Fibroblast of skin of scalp (primary cell): Measurements from ENCODE around the gene PNPLA6. TPM values are rescaled to one million over a fixed set of nuclear protein-coding genes. Genes with fewer than 3 reads are reported as not detected.

Experiments
- DNase-seq: peaks from one replicate; pipeline ENCODE4 v3.0.0-alpha.2; 2013
- polyA plus RNA-seq, 2 experiments: library from polyadenylated mRNA; unstranded; fragments of 120-200 nt; gene quantifications; one replicate each; pipeline ENCODE4 v1.2.1, GENCODE V29; 2013; ENCODE audit not compliant: insufficient read length in 2 of 2

Gene PNPLA6
- polyA plus RNA-seq (2013, experiment 1 of 2; ENCODE audit: insufficient read length): 59.8 TPM
- polyA plus RNA-seq (2013, experiment 2 of 2; ENCODE audit: insufficient read length): 56.1 TPM

- DNase-seq: peak; percentile 93
Measured at GRCh38 chr19:7535047-7535997, at the start of gene PNPLA6. PNPLA6 (plus strand) TSS chr19:7535717; CDS start chr19:7535789, 72 bp downstream.

DNA sequence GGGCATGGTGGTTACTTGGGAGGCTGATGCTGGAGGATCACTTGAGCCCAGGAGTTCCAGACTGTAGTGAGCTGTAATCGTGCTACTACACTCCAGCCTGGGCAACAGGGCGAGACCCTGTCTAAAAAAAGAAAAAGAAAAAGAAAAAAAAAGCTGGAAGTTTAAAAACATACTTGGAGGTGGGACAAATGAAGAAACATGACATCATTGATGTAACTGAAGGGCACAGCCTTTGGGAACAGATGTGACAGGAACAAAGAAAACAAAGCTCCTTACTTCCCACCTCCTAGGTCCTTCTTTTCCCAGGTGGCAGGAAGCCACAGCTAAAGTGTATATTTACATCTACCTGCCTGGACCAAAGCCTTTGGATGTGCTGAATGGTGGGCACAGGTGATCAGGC, 48.6 kb upstream of the PNPLA6 start:
- no peak for DNase-seq

DNA sequence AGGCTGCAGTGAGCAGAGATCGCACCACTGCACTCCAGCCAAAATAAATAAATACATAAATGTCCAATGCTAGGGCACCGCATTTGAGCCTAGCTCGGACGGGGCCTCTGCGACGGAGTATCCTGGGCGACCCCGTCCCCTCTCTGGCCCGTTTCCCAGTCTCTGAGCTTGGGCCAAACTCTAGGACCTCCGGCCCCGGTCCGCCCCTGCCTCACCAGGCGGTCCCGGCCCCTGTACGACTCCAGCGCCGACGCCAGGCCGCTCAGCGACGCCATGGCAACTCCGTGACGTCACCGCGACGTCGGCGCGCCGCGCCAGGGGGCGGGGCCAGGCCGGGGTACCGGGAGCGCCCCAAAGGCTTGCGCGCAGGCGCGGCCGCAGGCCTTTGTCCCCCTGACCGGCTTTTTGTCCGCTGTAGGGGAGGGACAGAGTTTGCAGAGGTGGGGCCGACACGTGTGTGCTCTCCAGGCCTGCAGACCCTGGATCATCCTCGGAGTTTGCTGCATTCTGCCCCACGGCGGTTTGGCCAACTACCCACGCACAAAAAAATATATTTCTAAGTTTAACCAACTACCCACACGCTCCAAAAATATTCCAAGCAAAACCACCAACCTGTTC, 46.7 kb upstream of the PNPLA6 start, which contains the start of gene PEX11G:
Gene PEX11G (minus strand): TSS at position 300 of the 618 bp plus-strand sequence. CDS start 25 bp downstream, at position 275.
- peak; percentile 85 for DNase-seq

DNA sequence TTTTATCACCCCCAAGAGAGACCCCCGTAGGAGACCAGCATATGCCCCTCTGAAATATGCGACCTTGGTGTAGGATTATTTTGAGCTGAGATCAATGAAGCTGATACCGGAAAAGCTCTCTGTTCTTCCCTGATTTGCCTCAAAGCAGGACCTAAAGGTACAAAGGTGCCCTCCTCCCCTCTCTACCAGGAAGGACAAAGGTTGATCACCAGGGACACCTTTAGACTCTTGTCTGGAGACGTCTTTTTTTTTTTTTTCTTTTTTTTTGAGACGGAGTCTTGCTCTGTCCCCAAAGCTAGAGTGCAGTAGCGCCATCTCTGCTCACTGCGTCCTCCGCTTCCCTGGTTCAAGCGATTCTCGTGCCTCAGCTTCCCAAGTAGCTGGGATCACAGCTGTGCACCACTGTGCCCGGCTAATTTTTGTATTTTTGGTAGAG, 45.9 kb upstream of the PNPLA6 start:
- no peak for DNase-seq

DNA sequence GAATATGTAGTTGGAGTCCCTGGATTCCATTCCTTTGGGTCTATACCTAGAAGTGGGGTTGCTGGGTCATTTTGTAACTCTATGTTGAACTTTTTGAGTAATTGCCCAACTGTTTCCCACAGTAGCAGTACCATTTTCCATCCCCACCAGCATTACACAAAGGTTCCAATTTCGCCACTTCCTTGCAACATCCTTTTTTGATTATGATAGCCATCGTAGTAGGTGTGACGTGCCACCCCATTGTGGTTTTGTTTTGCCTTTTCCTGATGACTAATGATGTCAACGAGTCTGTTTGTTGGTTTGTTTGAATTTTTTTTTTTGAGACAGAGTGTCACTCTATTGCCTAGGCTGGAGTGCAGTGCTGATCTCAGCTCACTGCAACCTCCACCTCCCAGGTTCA, 43.4 kb upstream of the PNPLA6 start:
- DNase-seq: no peak

DNA sequence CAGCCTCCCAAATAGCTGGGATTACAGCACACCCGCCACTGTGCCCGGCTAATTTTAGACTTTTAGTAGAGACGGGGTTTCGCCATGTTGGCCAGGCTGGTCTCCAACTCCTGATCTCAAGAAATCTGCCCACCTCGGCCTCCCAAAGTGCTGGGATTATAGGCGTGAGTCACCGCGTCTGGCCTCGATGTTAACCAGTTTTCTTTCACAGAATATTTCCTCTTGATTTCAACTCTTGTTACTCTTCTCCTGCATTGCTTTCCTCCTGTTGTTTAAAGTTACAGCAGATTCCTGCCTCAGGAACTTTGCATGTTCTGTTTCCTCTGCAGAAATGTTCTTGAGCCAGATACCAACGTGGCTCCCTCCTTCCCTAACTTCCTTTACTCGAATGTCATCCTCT, 43.0 kb upstream of the PNPLA6 start:
- DNase-seq: no peak

DNA sequence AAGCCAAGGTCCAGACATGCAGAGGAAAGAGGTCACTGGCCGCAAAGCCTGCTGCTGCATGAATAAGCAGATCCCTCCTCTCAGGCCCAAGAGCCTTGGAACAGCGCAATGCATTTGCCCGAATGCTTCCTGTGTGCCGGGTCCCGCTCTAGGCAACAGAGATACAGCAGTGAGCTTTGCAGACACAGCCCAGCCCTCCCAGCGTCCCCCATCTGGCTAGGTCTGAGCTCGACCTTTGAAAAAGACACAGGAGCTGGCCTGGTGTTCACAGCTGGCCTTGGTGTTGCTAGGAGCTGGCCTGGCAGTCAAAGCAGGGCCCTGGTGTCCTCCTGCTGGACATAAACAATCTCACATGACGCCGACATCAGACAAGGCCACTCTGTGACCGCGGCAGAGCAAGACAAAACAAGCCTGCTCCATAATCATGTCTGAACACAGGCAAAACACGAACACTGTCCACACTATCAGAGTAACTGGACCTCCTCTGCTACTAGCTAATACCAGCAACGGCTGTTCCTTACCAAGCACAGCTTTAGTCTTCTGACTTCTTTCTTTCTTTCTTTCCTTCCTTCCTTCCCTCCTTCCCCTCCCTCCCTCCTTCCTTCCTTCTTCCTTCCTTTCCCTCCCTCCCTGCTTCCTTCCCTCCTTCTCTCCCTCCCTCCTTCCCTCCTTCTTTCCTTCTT, 41.0 kb upstream of the PNPLA6 start:
- no peak for DNase-seq

GRCh38 chr19:7497292-7497691, 38.2 kb upstream of the PNPLA6 start:
- DNase-seq: no peak

DNA sequence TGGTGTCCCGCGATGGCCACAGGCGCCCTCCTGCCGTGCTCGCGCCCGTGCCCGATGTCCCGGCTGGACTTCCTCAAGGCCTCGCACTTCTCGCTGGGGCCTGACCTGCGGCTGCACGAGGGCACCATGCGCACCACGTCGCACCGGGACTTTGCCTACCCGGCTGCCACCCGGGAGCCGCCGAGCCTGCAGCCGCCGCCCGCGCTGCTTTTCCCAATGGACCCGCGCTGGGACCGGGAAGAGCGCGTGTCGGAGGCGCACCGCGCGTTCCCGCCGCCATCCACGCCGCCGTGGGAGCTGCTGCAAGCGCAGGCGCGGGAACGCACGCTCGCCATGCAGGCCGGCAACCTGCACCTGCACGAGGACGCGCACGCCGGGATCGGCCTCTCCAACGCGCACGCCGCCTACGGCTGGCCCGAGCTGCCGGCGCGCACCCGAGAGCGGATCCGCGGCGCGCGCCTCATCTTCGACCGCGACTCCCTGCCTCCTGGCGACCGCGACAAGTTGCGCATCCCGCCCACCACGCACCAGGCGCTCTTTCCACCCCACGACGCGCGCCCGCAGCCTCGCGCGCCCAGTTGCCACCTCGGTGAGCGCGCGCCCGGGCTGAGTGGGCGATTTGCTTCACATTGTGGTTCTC, 34.6 kb upstream of the PNPLA6 start:
- DNase-seq: no peak

DNA sequence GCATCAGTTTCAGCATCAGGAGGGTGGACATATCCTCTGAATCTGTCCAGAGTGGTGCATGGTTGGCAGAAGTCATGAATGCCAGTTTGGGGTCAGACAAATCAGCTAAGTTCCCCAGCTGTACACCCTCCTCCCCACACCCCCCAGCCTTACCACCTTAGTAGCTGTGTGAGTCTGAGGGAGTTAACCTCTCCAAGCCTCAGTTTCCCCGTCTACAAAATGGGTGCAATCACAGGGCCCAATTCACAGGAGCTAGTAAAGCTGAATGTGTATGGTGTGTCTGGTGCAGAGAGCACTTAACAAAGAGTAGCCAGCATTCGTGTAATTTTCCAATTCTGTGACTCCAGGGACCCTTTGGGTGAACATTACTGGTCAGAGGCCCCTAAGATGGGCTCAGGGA, 33.0 kb upstream of the PNPLA6 start:
- DNase-seq: no peak

- no peak for DNase-seq
Measured at GRCh38 chr19:7504684-7505083, 30.8 kb upstream of the PNPLA6 start.

- no peak for DNase-seq
Measured at GRCh38 chr19:7505288-7505681, 30.2 kb upstream of the PNPLA6 start.

DNA sequence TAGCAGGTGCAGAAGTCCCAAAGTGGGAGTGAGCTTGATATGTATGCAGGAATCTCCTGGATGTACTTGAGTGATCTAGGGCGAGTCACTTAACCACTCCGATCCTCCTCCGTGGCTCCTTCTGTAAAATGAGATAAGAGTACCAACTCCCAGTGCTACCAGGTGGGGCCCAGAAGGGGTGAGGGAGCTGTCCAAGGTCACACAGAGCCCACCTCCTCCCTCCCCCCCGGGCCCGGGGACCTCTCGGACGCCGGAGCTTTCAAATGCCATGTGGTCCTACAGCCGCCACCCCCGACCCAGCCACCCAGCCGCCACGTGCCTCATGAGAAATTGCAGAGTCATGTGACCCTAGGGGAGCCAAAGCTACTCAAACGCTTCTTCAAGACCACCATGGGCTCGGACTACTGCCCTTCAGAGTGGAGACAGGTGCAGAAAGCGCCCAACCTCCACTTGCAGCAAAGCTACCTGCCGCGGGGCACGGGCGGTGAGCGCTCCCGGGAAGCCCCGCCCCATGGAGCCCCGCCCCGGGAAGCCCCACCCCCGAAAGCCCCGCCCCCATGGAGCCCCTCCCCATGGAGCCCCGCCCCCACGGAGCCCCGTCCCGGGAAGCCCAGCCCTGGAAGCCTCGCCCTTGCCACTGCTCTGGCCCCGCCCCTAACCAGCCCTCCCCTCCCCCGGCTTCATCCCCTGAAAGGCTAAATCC, 29.7 kb upstream of the PNPLA6 start:
- DNase-seq: no peak

GRCh38 chr19:7506385-7507328, 28.9 kb upstream of the PNPLA6 start:
- DNase-seq: peak; percentile 75

- peak; percentile 69 for DNase-seq
Measured at GRCh38 chr19:7507884-7508283, 27.6 kb upstream of the PNPLA6 start.

DNA sequence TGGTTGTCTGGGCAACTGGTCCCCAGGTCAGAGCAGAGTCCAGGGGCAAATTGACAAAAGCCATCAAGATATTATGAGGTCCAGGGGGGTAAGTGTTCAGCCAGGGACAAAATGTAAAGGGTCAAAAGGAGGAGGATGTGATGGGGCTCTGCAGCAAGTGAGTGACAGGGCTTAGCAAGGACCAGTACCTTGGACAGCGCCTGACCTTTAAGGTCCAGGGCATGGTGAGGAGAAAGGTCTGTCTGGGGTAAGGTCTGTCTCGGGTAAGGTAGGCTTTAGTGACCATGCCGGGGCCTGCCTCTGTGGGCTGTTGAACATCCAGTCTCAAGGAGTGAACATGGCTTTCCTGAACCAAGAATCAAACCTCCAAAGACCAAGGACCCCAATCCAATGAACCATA, 25.9 kb upstream of the PNPLA6 start:
- DNase-seq: no peak

- DNase-seq: no peak
Measured at GRCh38 chr19:7512400-7512851, 23.1 kb upstream of the PNPLA6 start.

- DNase-seq: no peak
Measured at GRCh38 chr19:7513809-7514642, 21.5 kb upstream of the PNPLA6 start.

DNA sequence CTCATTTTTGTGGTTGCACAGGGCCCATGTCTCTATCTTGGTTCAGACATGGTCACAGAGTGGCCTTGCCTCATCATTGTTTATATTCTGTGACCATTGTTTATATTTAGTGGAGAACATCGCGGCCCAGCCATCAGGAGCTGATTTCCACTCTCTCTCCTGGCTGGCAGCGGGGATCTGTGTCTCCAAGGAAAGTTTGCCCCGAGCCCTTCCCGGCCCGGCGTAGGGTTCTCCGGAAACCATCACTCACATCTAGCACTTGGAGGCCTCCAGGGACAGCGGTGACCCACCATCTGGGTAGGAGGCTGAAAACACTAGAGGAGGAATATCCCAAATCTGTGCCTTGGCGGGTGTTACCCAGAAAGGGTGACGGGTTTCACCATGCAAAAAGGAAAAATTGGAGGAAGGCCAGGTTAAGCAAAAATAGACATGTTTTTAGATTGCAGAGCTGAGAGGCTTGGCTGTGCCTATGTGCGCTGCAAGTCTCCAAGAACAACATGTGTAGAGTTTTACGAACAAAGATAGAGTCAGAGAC, 20.3 kb upstream of the PNPLA6 start:
- no peak for DNase-seq
